Fibroblast of lung (primary cell): ENCODE measurements around the gene FASTK. TPM values are rescaled to one million over a fixed set of nuclear protein-coding genes. Genes with fewer than 3 reads are reported as not detected.
A peak's percentile ranks its signal among the peaks of the same experiment; 100 is the strongest.

Experiments
- DNase-seq, 2 donors: peaks; one replicate each; pipeline versions ENCODE4 v3.0.0 to v3.0.0-alpha.2; 2010; ENCODE audit warnings: low read depth in 2 of 2
- H2AFZ ChIP-seq: 2 replicates; pipeline ENCODE4 v1.5.1; 2012; ENCODE audit warnings: low read length, control low read depth, inconsistent platforms
- H3K27ac ChIP-seq: 2 replicates; pipeline ENCODE4 v1.5.1; 2011; ENCODE audit warnings: low read length, control low read depth; ENCODE audit not compliant: insufficient read depth
- H3K27me3 ChIP-seq: 2 replicates; pipeline ENCODE4 v1.5.1; 2011; ENCODE audit warnings: mild to moderate bottlenecking, low read length; ENCODE audit not compliant: control insufficient read depth, insufficient read depth
- H3K36me3 ChIP-seq: 2 replicates; pipeline ENCODE4 v1.5.1; 2011; ENCODE audit warnings: low read length; ENCODE audit not compliant: control insufficient read depth, insufficient read depth
- H3K4me1 ChIP-seq: 2 replicates; pipeline ENCODE4 v1.5.1; 2011; ENCODE audit warnings: low read length; ENCODE audit not compliant: control insufficient read depth, insufficient read depth; ENCODE audit errors: extremely low read depth
- H3K4me2 ChIP-seq: 2 replicates; pipeline ENCODE4 v1.5.1; 2011; ENCODE audit warnings: low read length, control low read depth; ENCODE audit not compliant: insufficient read depth; ENCODE audit errors: extremely low read depth
- H3K4me3 ChIP-seq, 4 experiments: fragments of 200-600 bp in 1 of 4; sonication (generic) in 1 of 4; replicated peaks in 1 of 4; 2 replicates each; pipeline ENCODE4 v1.5.1; 2011 to 2016; ENCODE audit warnings: low read length in 4 of 4, low read depth in 3 of 4, mild to moderate bottlenecking in 3 of 4, control low read depth in 2 of 4, inconsistent platforms in 1 of 4, mixed read lengths in 1 of 4; ENCODE audit not compliant: insufficient read depth in 1 of 4; ENCODE audit errors: control extremely low read depth in 1 of 4
- H3K79me2 ChIP-seq: 2 replicates; pipeline ENCODE4 v1.5.1; 2012; ENCODE audit warnings: mild to moderate bottlenecking, low read length, inconsistent platforms; ENCODE audit not compliant: control insufficient read depth, insufficient read depth
- H3K9ac ChIP-seq: 2 replicates; pipeline ENCODE4 v1.5.1; 2011; ENCODE audit warnings: mild to moderate bottlenecking, low read length, control low read depth; ENCODE audit not compliant: insufficient read depth
- H3K9me3 ChIP-seq: 2 replicates; pipeline ENCODE4 v1.5.1; 2012; ENCODE audit warnings: low read depth, low read length; ENCODE audit not compliant: control insufficient read depth, insufficient read depth
- H4K20me1 ChIP-seq: 2 replicates; pipeline ENCODE4 v1.5.1; 2011; ENCODE audit warnings: low read length; ENCODE audit not compliant: control insufficient read depth, insufficient read depth; ENCODE audit errors: extremely low read depth
- CTCF ChIP-seq, 2 donors: IDR thresholded peaks in 1 of 2; conservative IDR thresholded peaks in 1 of 2; 1 replicate in 1 of 2; 2 replicates in 1 of 2; pipeline ENCODE4 v1.5.1; 2011 to 2012; ENCODE audit warnings: low read length in 2 of 2, control low read depth in 1 of 2, inconsistent platforms in 1 of 2, low read depth in 1 of 2, mild to moderate bottlenecking in 1 of 2
- EZH2 ChIP-seq: IDR thresholded peaks from 2 replicates; pipeline ENCODE4 v1.5.1; 2012; ENCODE audit warnings: low read length, control low read depth, mild to moderate bottlenecking; ENCODE audit errors: missing control alignments
- polyA plus RNA-seq, 2 donors: library from polyadenylated mRNA; depleted of rRNA in 1 of 2; stranded (reverse) in 1 of 2; unstranded in 1 of 2; fragments of >200 nt; gene quantifications; 2 replicates each; pipeline ENCODE4 v1.2.1, GENCODE V29; 2011 to 2012; ENCODE audit warnings: missing spikeins in 1 of 2
- total RNA-seq: library from RNA; depleted of rRNA; stranded (reverse); fragments of >200 nt; gene quantifications from 2 replicates; pipeline ENCODE4 v1.2.1, GENCODE V29; 2014

Gene FASTK
- total and polyA plus RNA-seq, 2 donors (not counting 1 experiment from before 2014, with no cell fraction given), result 33.8 to 69.5 TPM

GRCh38 chr7:151091988-151092387, 11.4 kb upstream of the FASTK start:
- H3K27me3 ChIP-seq, result no peaks in the 10 kb centered on the region
- no peaks in the 10 kb centered on the region for H3K9me3 ChIP-seq
- H3K4me3 ChIP-seq, result no peak overlapping the region
- H3K27ac ChIP-seq, result no peak overlapping the region
- DNase-seq, result no peak
- no peaks in the 10 kb centered on the region for H3K36me3 ChIP-seq
- no peak for TF ChIP-seq EZH2
- H3K4me1 ChIP-seq, result peaks cover 20% of the 10 kb centered on the region
- H4K20me1 ChIP-seq, result no peaks in the 10 kb centered on the region
- H3K4me2 ChIP-seq, result no peak overlapping the region
- H3K9ac ChIP-seq, result no peak overlapping the region
- peaks cover 92% of the 10 kb centered on the region for H3K79me2 ChIP-seq
- no peak overlapping the region for H2AFZ ChIP-seq

- Histone ChIP-seq H3K79me2 (peaks cover 93% of the 10 kb centered on the region), H3K9ac (no peak overlapping the region), H3K4me1 (peaks cover 20% of the 10 kb centered on the region), H3K36me3 (no peaks in the 10 kb centered on the region), H3K27me3 (no peaks in the 10 kb centered on the region), H4K20me1 (no peaks in the 10 kb centered on the region), H3K9me3 (no peaks in the 10 kb centered on the region), H2AFZ (no peak overlapping the region), H3K27ac (no peak overlapping the region), H3K4me3 (no peak overlapping the region), H3K4me2 (no peak overlapping the region)
- no peak for DNase-seq
- TF ChIP-seq EZH2, result no peak
- peak; percentile 37 to 68 for TF ChIP-seq CTCF (conservative IDR thresholded peaks at IDR 0.05 in 1 of 2, IDR thresholded peaks at IDR 0.05 in 1 of 2; ENCODE audit: low read depth in 1 of 2, low read length in 2 of 2)
Measured at GRCh38 chr7:151091431-151091830, 10.8 kb upstream of the FASTK start.

- no peak overlapping the region for H2AFZ ChIP-seq
- H4K20me1 ChIP-seq, result no peaks in the 10 kb centered on the region
Measured at GRCh38 chr7:151091003-151091402, 10.4 kb upstream of the FASTK start.

More at GRCh38 chr7:151091003-151091402, 10.4 kb upstream of the FASTK start:
- Histone ChIP-seq H3K27me3 (no peaks in the 10 kb centered on the region), H3K4me3 (no peak overlapping the region), H3K36me3 (no peaks in the 10 kb centered on the region), H3K79me2 (peaks cover 90% of the 10 kb centered on the region), H3K4me2 (no peak overlapping the region), H3K9me3 (no peaks in the 10 kb centered on the region), H3K27ac (no peak overlapping the region), H3K4me1 (peaks cover 20% of the 10 kb centered on the region), H3K9ac (no peak overlapping the region)
- TF ChIP-seq CTCF (conservative IDR thresholded peaks at IDR 0.05 in 1 of 2, IDR thresholded peaks at IDR 0.05 in 1 of 2; ENCODE audit: low read depth in 1 of 2, low read length in 2 of 2), result no peak
- no peak for TF ChIP-seq EZH2
- no peak for DNase-seq
